Endothelial cell of umbilical vein (primary cell): ENCODE data around the gene MAMDC4. TPM values are rescaled to one million over a fixed set of nuclear protein-coding genes. Genes with fewer than 3 reads are reported as not detected.
A peak's percentile ranks its signal among the peaks of the same experiment; 100 is the strongest.

Experiments
- BruUV-seq: library from RNA; stranded (reverse); fragments of 400-500 nt; replicated peaks from 2 replicates; lab custom pipeline; 2021; lab: Mats Ljungman, UMichigan
- CTCF ChIA-PET: fragments of 300-600, 350-600 bp; sonication (Branson Sonifier 250); formaldehyde crosslinking; loops from one replicate; lab custom pipeline; 2021; ENCODE audit warnings: antibody characterized with exemption, inconsistent platforms; lab: Charles Lee
- POLR2A ChIA-PET: fragments of 300-600, 350-600 bp; sonication (Branson Sonifier 250); formaldehyde crosslinking; loops from one replicate; lab custom pipeline; 2021; ENCODE audit warnings: antibody characterized with exemption, inconsistent platforms; lab: Charles Lee
- DNase-seq: peaks from one replicate; pipeline ENCODE4 v3.0.0-alpha.2; 2011; ENCODE audit warnings: low read depth, low spot score
- FAIRE-seq: peaks from 2 replicates; lab custom pipeline; 2011; peaks lifted over from hg19 to GRCh38; lab: Jason Lieb, UNC
- H2AFZ ChIP-seq: 2 replicates; pipeline ENCODE4 v1.6.0; 2012; ENCODE audit warnings: low read depth, low read length, control low read depth, inconsistent platforms
- H3K27ac ChIP-seq: 2 replicates; pipeline ENCODE4 v1.5.1; 2011; ENCODE audit warnings: low read depth, mild to moderate bottlenecking, control low read depth, low read length, moderate library complexity; ENCODE audit not compliant: insufficient read depth
- H3K27me3 ChIP-seq, 2 experiments: 2 replicates each; pipeline versions ENCODE4 v1.6.0 to v1.6.1; 2011; ENCODE audit warnings: low read length in 2 of 2, mixed read lengths in 1 of 2; ENCODE audit not compliant: control insufficient read depth in 2 of 2, insufficient read depth in 2 of 2
- H3K36me3 ChIP-seq, 2 experiments: 2 replicates in 1 of 2; 3 replicates in 1 of 2; pipeline ENCODE4 v1.5.1; 2011; ENCODE audit warnings: low read length in 2 of 2, mild to moderate bottlenecking in 1 of 2, moderate library complexity in 1 of 2; ENCODE audit not compliant: control insufficient read depth in 2 of 2, insufficient read depth in 2 of 2; ENCODE audit errors: extremely low read depth in 1 of 2
- H3K4me1 ChIP-seq: 3 replicates; pipeline ENCODE4 v1.5.1; 2011; ENCODE audit warnings: mild to moderate bottlenecking, low read length; ENCODE audit not compliant: control insufficient read depth, insufficient read depth; ENCODE audit errors: extremely low read depth
- H3K4me2 ChIP-seq: 2 replicates; pipeline ENCODE4 v1.6.1; 2011; ENCODE audit warnings: low read length, control low read depth, mixed read lengths; ENCODE audit not compliant: insufficient read depth
- H3K4me3 ChIP-seq, 3 experiments: fragments of 200-600 bp in 1 of 3; sonication (generic), shearing (Covaris generic) in 1 of 3; replicated peaks in 1 of 3; 2 replicates each; pipeline ENCODE4 v1.5.1; 2011 to 2016; ENCODE audit warnings: control low read depth in 3 of 3, low read length in 3 of 3, mild to moderate bottlenecking in 2 of 3, inconsistent platforms in 1 of 3, low read depth in 1 of 3, moderate library complexity in 1 of 3; ENCODE audit not compliant: insufficient read depth in 1 of 3
- H3K79me2 ChIP-seq: 2 replicates; pipeline ENCODE4 v1.6.0; 2012; ENCODE audit warnings: low read length, inconsistent platforms; ENCODE audit not compliant: control insufficient read depth, insufficient read depth
- H3K9ac ChIP-seq: replicated peaks from 2 replicates; pipeline ENCODE3; 2011; ENCODE audit warnings: low read length, control low read depth; ENCODE audit not compliant: insufficient read depth; ENCODE audit errors: extremely low read depth
- H3K9me1 ChIP-seq: replicated peaks from 3 replicates; pipeline ENCODE4 v1.6.0; 2011; ENCODE audit warnings: mild to moderate bottlenecking, low read length; ENCODE audit not compliant: control insufficient read depth, insufficient read depth; ENCODE audit errors: extremely low read depth
- H3K9me3 ChIP-seq: replicated peaks from 2 replicates; pipeline ENCODE4 v1.5.1; 2012; ENCODE audit warnings: low read length, inconsistent platforms; ENCODE audit not compliant: control insufficient read depth, insufficient read depth
- H4K20me1 ChIP-seq: replicated peaks from 2 replicates; pipeline ENCODE3; 2011; ENCODE audit warnings: mild to moderate bottlenecking, low read length; ENCODE audit not compliant: control insufficient read depth, insufficient read depth; ENCODE audit errors: extremely low read depth
- CTCF ChIP-seq, 2 donors: IDR thresholded peaks; 1 replicate in 1 of 2; 2 replicates in 1 of 2; pipeline ENCODE4 v1.5.1; 2011; ENCODE audit warnings: low read length in 2 of 2, mild to moderate bottlenecking in 2 of 2, moderate library complexity in 2 of 2, control low read depth in 1 of 2, inconsistent platforms in 1 of 2, low read depth in 1 of 2; ENCODE audit not compliant: insufficient read depth in 1 of 2; ENCODE audit errors: extremely low read depth in 1 of 2
- EZH2 ChIP-seq: IDR thresholded peaks from 2 replicates; pipeline ENCODE4 v1.6.1; 2012; ENCODE audit warnings: borderline replicate concordance, low read depth, mild to moderate bottlenecking, moderate library complexity, low read length, inconsistent platforms; ENCODE audit not compliant: severe bottlenecking
- FOS ChIP-seq: IDR thresholded peaks from 2 replicates; pipeline ENCODE4 v1.6.1; 2011; ENCODE audit warnings: mild to moderate bottlenecking, low read length, moderate library complexity, borderline replicate concordance; ENCODE audit not compliant: insufficient read depth
- GATA2 ChIP-seq: IDR thresholded peaks from 2 replicates; pipeline ENCODE4 v1.7.0; 2011; ENCODE audit warnings: low read depth, mild to moderate bottlenecking, moderate library complexity, mixed read lengths, low read length; ENCODE audit not compliant: insufficient read length, insufficient read depth
- JUN ChIP-seq: IDR thresholded peaks from 2 replicates; pipeline ENCODE4 v1.6.1; 2011; ENCODE audit warnings: borderline replicate concordance, low read depth; ENCODE audit not compliant: insufficient read length, insufficient read depth
- MYC ChIP-seq: IDR thresholded peaks from one replicate; pipeline ENCODE4 v1.6.1; 2011; ENCODE audit warnings: mild to moderate bottlenecking, low read depth, low read length
- POLR2A ChIP-seq: IDR thresholded peaks from 2 replicates; pipeline ENCODE4 v1.6.1; 2012; ENCODE audit warnings: low read depth, mild to moderate bottlenecking, control low read depth, low read length
- POLR2AphosphoS5 ChIP-seq: IDR thresholded peaks from 2 replicates; pipeline ENCODE4 v1.6.1; 2012; ENCODE audit warnings: low read depth, mild to moderate bottlenecking, control low read depth, low read length, moderate library complexity; ENCODE audit not compliant: insufficient read depth
- dilution Hi-C: fragments of 300-500 bp; cut with MboI; formaldehyde crosslinking; loops from one replicate; pipeline ENCODE4 v1.15.0; 2019; ENCODE audit warnings: low sequenced_read_pairs; ENCODE audit not compliant: extremely low pct_ligation_motif_present
- intact Hi-C: fragments of 100-400 bp; cut with micrococcal nuclease; formaldehyde crosslinking; loops from one replicate; pipeline ENCODE4 v1.10.0; 2022
- polyA plus RNA-seq, 4 experiments: library from polyadenylated mRNA; depleted of rRNA in 3 of 4; stranded (reverse) in 3 of 4; unstranded in 1 of 4; fragments of >200 nt; gene quantifications; 2 replicates each; pipeline versions ENCODE4 v1.2.1 to v1.2.3, GENCODE V29; 2011 to 2012; ENCODE audit warnings: missing spikeins in 1 of 4
- total RNA-seq: library from RNA; stranded (reverse); gene quantifications from 2 replicates; pipeline ENCODE4 v1.2.3, GENCODE V29; 2021
- TF ChIP-seq, protein P1 (sequence below): IDR thresholded peaks from 2 replicates; pipeline ENCODE4 v1.6.1; 2011; ENCODE audit not compliant: insufficient read depth, insufficient read length

Gene MAMDC4
- total and polyA plus RNA-seq, 2 donors (not counting 3 experiments of a cell fraction or from before 2014, with no cell fraction given), result 3.6 to 7.2 TPM

DNA sequence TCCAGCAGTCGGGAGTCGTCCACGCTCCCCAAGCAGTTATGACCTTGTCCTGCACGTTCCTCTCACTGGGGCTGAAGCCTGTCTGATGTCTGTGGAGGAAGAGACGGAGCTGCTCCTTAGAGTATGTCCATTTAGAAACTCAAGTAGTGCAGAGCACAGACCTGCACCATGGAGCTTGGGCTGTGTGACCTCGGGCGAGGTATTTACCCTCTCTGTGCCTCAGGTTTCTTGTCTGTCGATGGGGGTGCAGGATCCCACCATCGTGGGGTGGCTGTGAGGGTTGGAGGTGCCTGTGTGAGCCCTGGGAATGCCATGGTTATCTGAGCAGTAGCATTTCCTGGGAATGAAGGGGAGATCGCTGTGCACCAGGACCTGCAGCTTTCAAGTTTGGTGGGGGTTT, 48.4 kb downstream of the MAMDC4 start:
- POLR2A ChIA-PET, result no interaction called here
- CTCF ChIA-PET, result no interaction called here
- FAIRE-seq, result no peak

GRCh38 chr9:136900988-136901515, 48.9 kb downstream of the MAMDC4 start:
- Histone ChIP-seq H3K4me2 (no peak overlapping the region), H4K20me1 (no peaks in the 10 kb centered on the region), H3K9ac (no peak overlapping the region), H3K27me3 (no peaks in the 10 kb centered on the region), H2AFZ (no peak overlapping the region), H3K27ac (peak overlapping the region; percentile 7), H3K4me1 (peaks cover 14% of the 10 kb centered on the region), H3K9me1 (no peaks in the 10 kb centered on the region), H3K4me3 (no peak overlapping the region), H3K79me2 (peaks cover 10% of the 10 kb centered on the region), H3K36me3 (peaks cover 2 to 14% of the 10 kb centered on the region in 2 experiments), H3K9me3 (no peaks in the 10 kb centered on the region)
- no peak for DNase-seq
- intact Hi-C loops, result no loop called here
- no TSS peak for BruUV-seq
- TF ChIP-seq GATA2 (no peak), MYC (no peak), POLR2A (no peak), JUN (no peak), FOS (no peak), CTCF (IDR thresholded peaks at IDR 0.05; ENCODE audit: extremely low read depth in 1 of 2, insufficient read depth in 1 of 2, low read depth in 1 of 2, low read length in 2 of 2) (no peak), EZH2 (no peak), POLR2AphosphoS5 (no peak)
- TF ChIP-seq, protein P1, sequence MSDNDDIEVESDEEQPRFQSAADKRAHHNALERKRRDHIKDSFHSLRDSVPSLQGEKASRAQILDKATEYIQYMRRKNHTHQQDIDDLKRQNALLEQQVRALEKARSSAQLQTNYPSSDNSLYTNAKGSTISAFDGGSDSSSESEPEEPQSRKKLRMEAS, result no peak
- ChIA-PET POLR2A (no interaction called here), CTCF (no interaction called here)
- dilution Hi-C loops, result no loop called here
- FAIRE-seq, result peak; percentile 77

More for the DNA sequence above, 48.4 kb downstream of the MAMDC4 start:
- no peaks in the 10 kb centered on the region for H3K9me3 ChIP-seq
- H3K9me1 ChIP-seq, result no peaks in the 10 kb centered on the region
- no peak for DNase-seq
- no peak overlapping the region for H2AFZ ChIP-seq
- H3K27ac ChIP-seq, result no peak overlapping the region
- H3K27me3 ChIP-seq, result no peaks in the 10 kb centered on the region
- peaks cover 13% of the 10 kb centered on the region for H3K79me2 ChIP-seq
- no peak overlapping the region for H3K9ac ChIP-seq
- H3K36me3 ChIP-seq, result peaks cover 2 to 14% of the 10 kb centered on the region in 2 experiments
- H3K4me3 ChIP-seq, result no peak overlapping the region
- no peak for TF ChIP-seq POLR2AphosphoS5
- no peak for TF ChIP-seq GATA2
- TF ChIP-seq MYC, result no peak
- no TSS peak for BruUV-seq
- H4K20me1 ChIP-seq, result no peaks in the 10 kb centered on the region
- H3K4me2 ChIP-seq, result no peak overlapping the region
- dilution Hi-C loops (no loop called here), intact Hi-C loops (no loop called here)
- peaks cover 14% of the 10 kb centered on the region for H3K4me1 ChIP-seq
